HG03103 (cell line): Measurements from ENCODE around the gene HECTD4.
"Not testable (repeated sequence)": the region's sequence is repeated elsewhere in the genome, so short reads cannot be mapped to it uniquely, and the experiment has no call there.

Source experiments
- ATAC-seq: cut with Tn5 transposase; IDR thresholded peaks from one replicate; pipeline ENCODE4 v1.9.1; 2021; ENCODE audit warnings: low read depth; ENCODE audit not compliant: unreplicated experiment

HECTD4 gene

DNA sequence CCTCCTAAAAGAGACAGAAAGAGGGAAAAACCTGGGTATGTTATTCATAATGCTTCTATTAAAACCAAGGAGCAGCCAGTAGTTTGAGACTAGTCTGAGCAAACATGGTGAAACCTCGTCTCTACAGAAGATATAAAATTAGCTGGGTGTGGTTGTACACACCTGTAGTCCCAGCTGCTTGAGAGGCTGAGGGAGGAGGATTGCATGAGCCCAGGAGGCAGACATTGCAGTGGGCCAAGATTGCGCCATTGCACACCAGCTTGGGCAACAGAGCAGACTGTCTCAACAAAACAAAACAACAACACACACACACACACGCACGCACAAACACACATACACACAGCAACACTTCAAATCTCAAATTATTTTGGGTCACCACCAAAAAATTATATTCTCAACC lies 27.8 kb downstream of the HECTD4 start:
- no peak for ATAC-seq

DNA sequence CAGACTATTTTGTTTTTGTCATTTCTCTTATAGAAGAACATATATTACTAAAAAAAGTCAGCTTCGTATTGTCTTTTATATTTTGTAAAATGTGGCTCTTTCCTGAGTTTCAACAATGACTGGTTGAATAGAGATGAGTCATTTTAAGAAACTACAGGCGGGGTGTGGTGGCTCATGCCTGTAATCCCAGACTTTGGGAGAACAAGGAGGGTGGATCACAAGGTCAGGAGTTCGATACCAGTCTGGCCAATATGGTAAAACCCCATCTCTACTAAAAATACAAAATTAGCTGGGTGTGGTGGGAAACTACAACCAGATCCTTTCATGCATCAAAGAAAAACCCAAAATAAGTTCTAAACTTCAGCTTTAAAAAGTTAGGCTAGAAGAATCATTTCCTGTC lies 28.8 kb downstream of the HECTD4 start:
- ATAC-seq, result no peak

DNA sequence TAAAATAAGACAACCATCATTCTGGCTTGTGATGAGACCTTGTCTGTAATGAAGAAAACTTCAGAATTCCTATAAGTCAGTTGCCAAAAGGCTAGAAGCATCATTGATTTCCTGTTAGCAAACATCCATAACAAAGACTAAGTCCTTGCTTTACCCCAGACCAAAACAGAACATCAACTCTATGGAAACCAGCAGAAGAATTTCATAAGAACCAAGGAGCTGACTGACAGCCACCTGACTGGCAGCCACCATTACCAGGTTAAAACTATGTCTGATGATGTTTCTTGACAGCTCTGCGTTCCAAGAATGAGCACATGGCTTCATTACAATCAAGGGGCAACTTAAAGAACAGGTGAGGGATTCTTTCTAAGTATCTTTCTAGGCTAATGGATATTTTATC lies 29.3 kb downstream of the HECTD4 start:
- no peak for ATAC-seq

DNA sequence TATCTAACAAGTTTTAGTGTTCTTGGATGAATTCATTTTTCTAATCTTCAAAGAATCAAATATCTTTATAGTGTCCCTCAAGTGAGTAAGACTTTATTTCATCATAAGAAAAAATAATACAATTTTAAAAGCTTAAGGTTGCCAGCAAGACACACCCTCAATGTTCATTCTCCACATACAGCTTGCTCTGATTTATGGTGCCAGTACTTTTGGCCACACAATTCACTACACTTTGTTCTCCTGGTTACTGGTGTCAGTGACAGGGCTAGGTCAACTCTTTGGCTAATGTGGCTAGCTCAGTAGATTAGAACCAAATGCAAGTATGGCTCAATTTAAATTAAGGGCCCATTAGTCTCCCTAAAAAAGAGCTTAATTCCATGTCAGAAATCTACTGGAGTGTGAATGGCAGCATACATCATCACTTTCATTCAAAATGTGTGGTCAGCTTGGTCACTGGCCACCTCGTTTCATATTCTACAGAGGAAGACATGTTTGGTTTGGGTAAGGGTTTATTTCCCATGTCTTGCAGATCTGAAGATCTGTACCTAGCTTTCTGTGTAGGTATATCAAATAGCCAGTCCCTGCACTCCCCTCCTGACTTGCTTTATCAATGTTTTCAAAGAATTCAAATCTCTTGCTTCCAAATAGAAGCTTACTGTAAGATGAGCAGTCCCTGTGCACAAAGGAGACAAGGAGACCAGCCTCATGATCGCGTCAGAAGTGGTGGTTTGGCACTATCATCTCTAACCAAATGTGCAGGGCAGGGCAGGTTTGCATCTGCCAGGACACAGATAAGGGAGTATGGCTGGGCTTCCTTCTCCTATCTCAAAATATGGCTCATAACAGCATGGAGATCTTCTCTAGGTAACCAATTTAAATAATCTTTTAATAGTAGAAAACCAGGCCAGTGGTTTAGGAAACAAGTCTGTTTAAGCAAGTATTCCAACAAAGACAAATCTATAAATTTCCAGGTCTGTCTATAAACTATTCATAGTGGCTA lies 31.3 kb downstream of the HECTD4 start:
- ATAC-seq, result no peak

GRCh38 chr12:112349431-112349830 lies 32.8 kb downstream of the HECTD4 start:
- ATAC-seq, result no peak

- not testable (repeated sequence) for ATAC-seq
Observed at GRCh38 chr12:112348926-112349325, 33.3 kb downstream of the HECTD4 start.

DNA sequence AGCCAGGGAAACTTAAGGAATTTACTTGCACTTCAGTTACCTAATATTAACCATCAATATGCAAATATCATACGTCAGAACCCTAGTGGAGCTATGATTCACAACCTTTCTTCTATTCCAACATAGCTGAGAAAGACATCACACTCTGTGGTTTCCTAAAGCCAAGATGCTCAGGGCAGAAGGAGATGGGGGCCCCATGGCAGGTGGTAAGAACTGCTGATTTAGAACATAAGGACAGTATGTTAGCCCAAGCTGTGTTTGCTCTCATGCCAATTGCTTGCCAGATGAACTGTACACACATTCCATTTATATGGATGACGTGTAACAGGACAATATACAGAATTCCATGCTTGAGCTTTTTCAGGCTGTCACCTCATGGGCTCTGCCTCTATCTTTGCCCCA lies 34.6 kb downstream of the HECTD4 start:
- ATAC-seq, result no peak

- no peak for ATAC-seq
Observed at GRCh38 chr12:112346194-112346593, 36.0 kb downstream of the HECTD4 start.

DNA sequence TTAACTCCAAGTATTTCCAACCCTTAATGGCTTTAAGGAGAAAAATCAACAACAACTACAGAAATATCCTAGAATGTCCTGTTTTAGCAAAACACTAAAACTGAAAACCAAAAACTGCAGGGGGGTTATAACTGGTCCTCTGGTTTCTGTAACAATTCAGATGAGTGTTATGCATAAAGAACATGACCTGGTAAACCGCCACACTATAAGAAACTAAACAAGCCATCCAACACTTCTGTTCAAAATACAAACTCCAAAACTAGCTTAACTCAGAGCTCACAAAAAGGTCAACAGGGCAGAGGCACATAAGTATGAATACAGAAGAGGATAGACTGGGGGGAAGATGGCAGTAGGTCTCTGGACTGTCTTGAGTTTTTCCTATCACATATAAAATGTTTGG lies 38.0 kb downstream of the HECTD4 start:
- no peak for ATAC-seq

DNA sequence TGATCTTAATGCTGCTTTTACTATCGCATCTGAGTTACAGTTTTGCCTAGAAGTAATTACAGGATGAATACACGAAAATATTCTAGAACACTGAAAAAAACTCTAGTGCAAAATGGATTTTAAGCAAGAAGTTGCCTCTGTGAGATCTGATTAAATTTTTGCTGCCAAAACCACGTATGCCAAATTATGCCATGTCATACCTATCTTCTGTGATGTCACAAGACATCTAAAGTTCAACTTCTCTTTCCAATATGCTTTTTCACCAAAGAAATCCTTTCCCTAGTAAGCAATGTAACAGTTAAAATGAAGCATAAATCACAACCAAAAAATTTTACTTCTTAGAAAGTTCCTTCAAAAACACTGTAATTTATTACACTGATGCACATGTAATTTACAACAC lies 39.6 kb downstream of the HECTD4 start:
- no peak for ATAC-seq

- no peak for ATAC-seq
Observed at GRCh38 chr12:112341046-112341825, 41.0 kb downstream of the HECTD4 start.

- no peak for ATAC-seq
Observed at GRCh38 chr12:112340230-112340629, 42.0 kb downstream of the HECTD4 start.

DNA sequence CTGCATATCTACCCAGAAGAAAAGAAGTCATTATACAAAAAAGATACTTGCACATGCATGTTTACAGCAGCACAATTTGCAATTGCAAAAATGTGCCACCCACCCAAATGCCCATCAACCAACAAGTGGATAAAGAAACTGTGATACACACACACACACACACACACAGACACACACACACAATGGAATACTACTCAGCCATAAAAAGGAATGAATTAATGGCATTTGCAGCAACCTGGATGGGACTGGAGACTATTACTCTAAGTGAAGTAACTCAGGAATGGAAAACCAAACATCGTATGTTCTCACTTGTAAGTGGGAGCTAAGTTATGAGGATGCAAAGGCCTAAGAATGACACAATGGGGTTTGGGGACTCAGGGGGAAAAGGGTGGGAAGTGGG lies 47.2 kb downstream of the HECTD4 start:
- not testable (repeated sequence) for ATAC-seq

DNA sequence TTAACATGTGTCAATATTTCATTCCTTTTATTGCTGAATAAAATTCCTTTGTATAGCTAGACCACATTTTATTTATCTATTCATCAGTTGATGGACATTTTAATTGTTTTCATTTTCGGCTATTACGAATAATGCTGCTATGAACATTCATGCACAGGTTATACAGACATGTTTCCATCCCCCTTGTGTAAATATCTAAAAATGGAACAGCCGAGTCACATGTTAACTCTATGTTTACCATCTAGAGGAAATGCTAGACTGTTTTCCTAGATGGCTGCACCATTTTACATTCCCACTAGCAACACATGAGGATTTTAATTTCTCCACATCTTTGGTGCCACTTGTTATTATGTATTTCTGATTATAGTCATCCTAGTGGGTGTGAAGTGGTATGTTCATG lies 49.2 kb downstream of the HECTD4 start:
- no peak for ATAC-seq

DNA sequence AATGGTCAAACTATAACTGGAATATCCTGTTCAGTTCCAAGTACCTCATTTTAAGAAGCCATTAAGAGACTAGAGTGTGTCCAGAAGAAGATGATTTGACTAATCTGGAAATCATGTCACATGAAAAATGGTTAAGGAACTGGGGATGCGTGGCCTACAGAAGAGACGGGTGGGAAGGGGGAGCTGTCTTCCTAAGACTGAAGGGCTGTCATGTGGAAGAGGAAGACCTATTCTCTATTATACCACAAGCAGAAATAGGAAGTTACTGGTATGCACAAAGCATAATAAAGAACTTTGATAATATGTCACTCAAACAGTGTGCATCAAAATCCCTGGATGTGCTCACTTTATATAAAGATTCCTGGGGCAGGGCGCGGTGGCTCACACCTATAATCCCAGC lies 50.3 kb downstream of the HECTD4 start:
- ATAC-seq, result no peak

DNA sequence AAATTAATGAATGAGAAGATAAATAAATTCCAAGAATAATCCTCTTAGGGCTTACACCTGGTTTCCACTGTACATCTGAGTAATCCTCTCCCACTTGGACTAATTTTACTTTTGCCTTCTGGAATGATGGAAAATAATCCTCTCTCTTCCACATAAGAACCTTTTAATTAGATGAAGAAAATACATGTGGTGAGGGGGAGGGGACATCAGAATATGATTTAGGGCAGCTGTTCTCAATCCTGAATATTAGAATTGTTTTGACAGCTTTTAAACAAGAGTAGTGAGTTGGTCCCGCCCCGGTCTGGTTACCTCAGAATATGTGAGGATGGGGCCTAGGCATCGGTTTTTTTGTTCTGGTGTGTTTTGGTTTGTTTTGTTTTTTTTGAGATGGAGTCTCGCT lies 51.5 kb downstream of the HECTD4 start:
- no peak for ATAC-seq

DNA sequence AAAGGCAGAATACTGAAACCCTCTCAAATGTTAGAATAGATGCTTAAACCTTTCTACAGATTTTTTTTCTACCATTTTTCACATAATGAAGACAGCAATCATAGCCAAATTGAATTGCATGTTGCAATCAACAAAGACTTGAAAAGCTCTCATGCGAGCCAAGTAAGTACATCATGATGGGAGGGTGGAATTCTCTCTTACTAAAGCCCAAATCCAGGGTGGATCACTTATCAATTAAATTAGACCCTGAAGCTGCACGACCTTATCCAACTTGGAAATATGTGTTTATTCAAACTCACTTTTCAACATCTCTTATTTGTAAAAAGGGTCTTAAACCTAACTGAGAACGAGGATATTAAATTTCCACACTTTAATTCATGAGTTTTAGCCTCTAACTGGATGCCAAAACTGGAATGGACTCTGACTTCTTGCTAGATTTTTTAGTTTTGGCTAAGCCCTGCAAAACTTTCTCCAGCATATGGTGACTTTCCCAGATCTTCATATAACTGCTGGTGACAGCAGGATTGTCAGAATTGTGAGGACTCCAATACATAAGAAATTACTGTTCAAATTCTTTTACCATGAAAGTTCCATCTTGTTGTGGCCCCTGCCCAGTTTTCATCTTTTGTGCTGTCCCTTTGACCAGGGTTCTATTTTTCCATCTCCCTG lies 53.6 kb downstream of the HECTD4 start:
- ATAC-seq, result no peak

GRCh38 chr12:112327209-112327938 lies 54.9 kb downstream of the HECTD4 start:
- no peak for ATAC-seq

DNA sequence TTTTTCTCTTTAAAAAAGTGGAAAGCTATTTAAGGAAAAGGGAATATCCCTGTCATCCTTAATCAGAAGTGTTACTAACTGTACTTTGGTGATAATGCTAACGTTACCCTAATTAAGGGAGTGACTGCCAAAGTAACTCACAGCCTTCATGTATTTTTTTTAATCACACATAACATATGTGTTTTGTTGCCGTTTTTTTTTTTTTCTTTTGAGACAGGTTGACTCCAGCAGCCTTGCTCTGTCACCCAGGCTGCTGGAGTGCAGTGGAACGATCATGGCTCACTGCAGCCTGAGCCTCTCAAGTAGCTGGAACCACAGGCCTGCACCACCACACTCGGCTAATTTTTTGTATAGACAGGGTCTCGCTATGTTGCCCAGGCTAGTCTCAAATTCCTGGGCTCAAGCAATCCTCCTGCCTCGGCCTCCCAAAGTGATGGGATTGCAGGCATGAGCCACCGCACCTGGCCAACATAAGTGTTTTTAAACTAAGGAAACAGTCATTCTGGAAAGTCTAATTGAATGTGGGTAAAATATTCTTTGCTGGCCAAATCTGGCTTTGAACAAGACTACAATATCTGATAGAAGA lies 56.5 kb downstream of the HECTD4 start:
- no peak for ATAC-seq

DNA sequence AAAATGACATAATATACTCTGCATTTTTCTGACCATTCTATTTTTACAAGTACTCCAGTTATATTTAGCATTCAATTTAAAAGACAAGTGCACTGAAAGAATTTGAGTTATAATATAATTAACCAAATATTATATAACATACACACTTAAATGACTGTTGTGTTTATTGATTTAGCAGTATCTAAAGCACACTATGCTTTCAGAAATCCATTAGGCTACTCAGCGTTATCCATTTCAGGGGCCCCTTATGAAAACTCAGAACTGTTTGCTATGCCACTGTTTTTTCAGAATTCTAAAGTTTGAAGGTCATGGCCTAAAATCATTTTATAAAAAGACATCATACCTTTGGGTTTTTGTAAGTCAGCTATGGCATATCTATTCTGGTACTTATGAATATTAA lies 57.1 kb downstream of the HECTD4 start:
- no peak for ATAC-seq
